ENCODE data around the gene PDE1A.

Gene PDE1A

DNA sequence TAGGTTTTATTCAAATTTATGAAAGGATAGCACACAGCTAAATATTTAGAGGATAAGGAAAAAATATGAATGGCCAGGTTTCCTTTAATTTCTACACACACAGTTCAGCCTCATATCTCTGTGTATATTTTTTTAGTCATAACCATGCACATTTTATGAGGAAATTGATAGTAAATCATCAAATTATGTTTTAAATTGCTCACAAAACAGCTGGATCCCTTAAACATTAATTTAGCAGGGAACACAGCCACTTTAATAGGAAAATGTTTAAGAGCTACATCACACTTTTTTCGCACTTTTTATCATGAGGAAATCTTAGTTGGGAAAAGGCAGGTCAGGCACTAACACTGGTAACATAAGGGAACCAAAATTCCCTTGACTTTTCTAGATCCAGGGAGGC lies 65.4 kb downstream of the PDE1A start:
- H3K4me3 ChIP-seq (ENCODE audit: low read depth, low read length), result no peak overlapping the region
- no peak for TF ChIP-seq CTCF (IDR thresholded peaks at IDR 0.05; ENCODE audit: control insufficient read depth, extremely low read depth, insufficient read depth)
- DNase-seq (ENCODE audit: low read depth), result no peak

- TF ChIP-seq CTCF (IDR thresholded peaks at IDR 0.05; ENCODE audit: control insufficient read depth, extremely low read depth, insufficient read depth), result no peak
Observed at GRCh38 chr2:182360663-182361260, 66.1 kb downstream of the PDE1A start.

GRCh38 chr2:182359990-182360662 lies 66.7 kb downstream of the PDE1A start:
- no peak for TF ChIP-seq CTCF (IDR thresholded peaks at IDR 0.05; ENCODE audit: control insufficient read depth, extremely low read depth, insufficient read depth)
- H3K4me3 ChIP-seq (ENCODE audit: low read depth, low read length), result no peak overlapping the region
- no peak for DNase-seq (ENCODE audit: low read depth)

More at GRCh38 chr2:182360663-182361260, 66.1 kb downstream of the PDE1A start:
- H3K4me3 ChIP-seq (ENCODE audit: low read depth, low read length), result no peak overlapping the region
- no peak for DNase-seq (ENCODE audit: low read depth)

DNA sequence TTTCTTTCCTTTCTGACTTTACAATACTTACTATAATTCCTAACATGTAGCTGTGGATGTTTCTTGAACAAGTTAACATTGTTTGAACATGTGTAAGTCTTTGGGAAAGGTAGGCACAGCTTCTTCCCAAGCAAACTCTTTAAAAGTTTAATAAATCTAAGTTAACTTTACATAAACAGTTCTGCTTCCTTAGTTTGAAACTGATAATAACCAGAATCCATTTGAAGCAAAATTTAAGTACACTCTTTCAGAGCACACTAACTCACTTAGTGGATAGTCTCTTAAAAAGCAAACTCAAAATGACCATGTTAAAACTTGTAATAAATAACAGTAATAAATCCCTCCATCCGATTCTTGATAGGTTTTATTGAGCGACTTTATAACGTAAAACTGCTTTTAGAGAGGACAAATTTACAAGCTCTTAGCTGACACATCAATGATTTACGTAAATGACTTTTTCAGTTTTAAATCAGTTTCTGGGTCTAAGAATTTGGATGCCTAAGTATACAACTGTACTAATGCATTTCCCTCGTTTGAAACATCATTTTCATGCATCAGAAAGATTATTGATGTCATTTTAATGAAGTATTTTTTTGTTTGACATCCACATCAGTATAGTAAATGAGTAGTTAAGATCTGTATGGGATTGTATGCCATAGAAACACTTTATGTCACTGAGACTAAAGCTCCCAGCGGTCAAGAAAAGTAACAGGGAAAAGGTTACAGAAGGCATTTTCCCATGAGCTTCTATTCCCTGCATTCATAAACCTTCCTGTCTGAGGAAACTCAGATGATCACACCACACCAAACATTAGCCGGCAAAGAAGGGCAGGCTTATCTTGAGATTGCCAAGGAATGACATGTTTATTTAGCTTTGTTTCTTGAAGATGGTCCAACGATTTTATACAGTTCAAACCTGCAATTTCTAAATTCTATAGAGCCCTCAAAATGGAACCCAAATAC lies 67.5 kb downstream of the PDE1A start:
- no peak for TF ChIP-seq CTCF (IDR thresholded peaks at IDR 0.05; ENCODE audit: control insufficient read depth, extremely low read depth, insufficient read depth)
- DNase-seq (ENCODE audit: low read depth), result no peak
- no peak overlapping the region for H3K4me3 ChIP-seq (ENCODE audit: low read depth, low read length)

DNA sequence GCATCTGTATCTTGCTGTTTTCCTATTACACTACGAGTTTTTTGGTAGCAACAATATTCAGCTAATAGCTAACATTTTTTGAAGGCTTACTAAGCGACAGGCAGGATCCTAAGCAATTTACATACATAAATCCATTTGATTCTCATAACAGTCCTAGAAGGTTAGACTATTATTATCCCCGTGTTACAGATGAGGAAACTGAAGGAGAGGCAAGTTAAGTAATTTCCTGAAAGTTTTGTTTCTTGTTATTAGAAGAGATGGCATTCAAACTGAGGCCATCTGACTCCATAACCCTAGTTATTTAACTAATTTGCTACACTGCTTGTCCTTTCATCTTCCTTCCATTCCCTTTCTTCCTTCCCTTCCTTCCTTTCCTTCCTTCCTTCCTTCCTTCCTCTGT lies 68.2 kb downstream of the PDE1A start:
- DNase-seq (ENCODE audit: low read depth), result no peak
- H3K4me3 ChIP-seq (ENCODE audit: low read depth, low read length), result no peak overlapping the region
- no peak for TF ChIP-seq CTCF (IDR thresholded peaks at IDR 0.05; ENCODE audit: control insufficient read depth, extremely low read depth, insufficient read depth)

GRCh38 chr2:182355815-182356214 lies 71.0 kb downstream of the PDE1A start:
- no peak for DNase-seq (ENCODE audit: low read depth)
- no peak for TF ChIP-seq CTCF (IDR thresholded peaks at IDR 0.05; ENCODE audit: control insufficient read depth, extremely low read depth, insufficient read depth)

More at GRCh38 chr2:182355815-182356214, 71.0 kb downstream of the PDE1A start:
- H3K4me3 ChIP-seq (ENCODE audit: low read depth, low read length), result no peak overlapping the region

Measured in LNCaP clone FGC (cell line).